SU-DHL-6 (cell line): Measurements from ENCODE around the gene ZBTB16.

Source experiments
- EZH2phosphoT487 ChIP-seq: fragments of 200-600 bp; sonication (generic), shearing (Covaris generic); conservative IDR thresholded peaks from 2 replicates; pipeline ENCODE4 v1.6.1; 2018; ENCODE audit warnings: mild to moderate bottlenecking, antibody characterized with exemption, low read length, moderate library complexity, mixed read lengths
- TF ChIP-seq, protein P1 (sequence below): fragments of 200-600 bp; sonication (generic); IDR thresholded peaks from one replicate; pipeline ENCODE4 v1.5.1; 2017; ENCODE audit warnings: antibody characterized with exemption, mild to moderate bottlenecking, low read length, moderate library complexity; ENCODE audit not compliant: insufficient read depth, poor library complexity, severe bottlenecking

- TF ChIP-seq, protein P1, sequence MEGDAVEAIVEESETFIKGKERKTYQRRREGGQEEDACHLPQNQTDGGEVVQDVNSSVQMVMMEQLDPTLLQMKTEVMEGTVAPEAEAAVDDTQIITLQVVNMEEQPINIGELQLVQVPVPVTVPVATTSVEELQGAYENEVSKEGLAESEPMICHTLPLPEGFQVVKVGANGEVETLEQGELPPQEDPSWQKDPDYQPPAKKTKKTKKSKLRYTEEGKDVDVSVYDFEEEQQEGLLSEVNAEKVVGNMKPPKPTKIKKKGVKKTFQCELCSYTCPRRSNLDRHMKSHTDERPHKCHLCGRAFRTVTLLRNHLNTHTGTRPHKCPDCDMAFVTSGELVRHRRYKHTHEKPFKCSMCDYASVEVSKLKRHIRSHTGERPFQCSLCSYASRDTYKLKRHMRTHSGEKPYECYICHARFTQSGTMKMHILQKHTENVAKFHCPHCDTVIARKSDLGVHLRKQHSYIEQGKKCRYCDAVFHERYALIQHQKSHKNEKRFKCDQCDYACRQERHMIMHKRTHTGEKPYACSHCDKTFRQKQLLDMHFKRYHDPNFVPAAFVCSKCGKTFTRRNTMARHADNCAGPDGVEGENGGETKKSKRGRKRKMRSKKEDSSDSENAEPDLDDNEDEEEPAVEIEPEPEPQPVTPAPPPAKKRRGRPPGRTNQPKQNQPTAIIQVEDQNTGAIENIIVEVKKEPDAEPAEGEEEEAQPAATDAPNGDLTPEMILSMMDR, result no peak
- TF ChIP-seq EZH2phosphoT487, result no peak
Measured at GRCh38 chr11:114094516-114094915, 35.0 kb downstream of the ZBTB16 start.
